Tibial nerve (tissue), 4 donors: Measurements from ENCODE around the gene RBBP7.

ENCODE experiments used
- CTCF ChIP-seq, 5 experiments: fragments of 200-600 bp in 3 of 5; fragments of 450-650 bp in 2 of 5; sonication (generic) in 3 of 5; IDR thresholded peaks; one replicate each; pipeline ENCODE4 v1.5.1; 2016 to 2019; ENCODE audit warnings: antibody characterized with exemption in 5 of 5, mild to moderate bottlenecking in 3 of 5, moderate library complexity in 2 of 5
- EP300 ChIP-seq, 2 donors: sonication (generic); formaldehyde crosslinking; IDR thresholded peaks; one replicate each; pipeline ENCODE4 v1.6.1; 2017; ENCODE audit warnings: antibody characterized with exemption in 2 of 2, mild to moderate bottlenecking in 1 of 2
- POLR2A ChIP-seq, 2 donors: fragments of 450-650 bp; IDR thresholded peaks; one replicate each; pipeline ENCODE4 v1.6.1; 2017; ENCODE audit warnings: antibody characterized with exemption in 2 of 2, mild to moderate bottlenecking in 2 of 2, moderate library complexity in 2 of 2

GRCh38 chrX:16867947-16868346 is 2.2 kb downstream of the RBBP7 start:
- no peak for TF ChIP-seq CTCF (IDR thresholded peaks at IDR 0.05)
- no peak for TF ChIP-seq EP300 (IDR thresholded peaks at IDR 0.05)
- no peak for TF ChIP-seq POLR2A (IDR thresholded peaks at IDR 0.05)
